Brain microvascular endothelial cell (primary cell): Measurements from ENCODE around the gene MAGEA11.
"Not testable (repeated sequence)": the region's sequence is repeated elsewhere in the genome, so short reads cannot be mapped to it uniquely, and the experiment has no call there.

Experiments used
- DNase-seq: peaks from one replicate; pipeline ENCODE4 v3.0.0-alpha.2; 2020
- H3K27ac ChIP-seq: fragments of 250-450 bp; sonication (Bioruptor Pico); 2 replicates; pipeline ENCODE4 v1.5.1; 2020; ENCODE audit warnings: mild to moderate bottlenecking, moderate library complexity
- H3K27me3 ChIP-seq: fragments of 250-450 bp; sonication (Bioruptor Pico); replicated peaks from 2 replicates; pipeline ENCODE4 v1.5.1; 2020; ENCODE audit warnings: mild to moderate bottlenecking
- H3K36me3 ChIP-seq: fragments of 250-450 bp; sonication (Bioruptor Pico); replicated peaks from 2 replicates; pipeline ENCODE4 v1.5.1; 2020; ENCODE audit warnings: mild to moderate bottlenecking
- H3K4me3 ChIP-seq: 2 replicates; pipeline ENCODE4 v1.5.1; 2011; ENCODE audit warnings: low read depth, mild to moderate bottlenecking, control low read depth, low read length, moderate library complexity
- CTCF ChIP-seq: IDR thresholded peaks from 2 replicates; pipeline ENCODE4 v1.5.1; 2011; ENCODE audit warnings: low read depth, mild to moderate bottlenecking, moderate library complexity, low read length, control low read depth, inconsistent platforms; ENCODE audit errors: missing control alignments
- in situ Hi-C: cut with HindIII; loops from 2 replicates; pipeline ENCODE4 v1.10.0; 2017; ENCODE audit warnings: low sequenced_read_pairs, low pct_ligation_motif_present

Gene MAGEA11

GRCh38 chrX:149746390-149747007 lies 34.6 kb downstream of the MAGEA11 start:
- DNase-seq, H3K27ac ChIP-seq, H3K27me3 ChIP-seq, H3K4me3 ChIP-seq, H3K36me3 ChIP-seq, in situ Hi-C loops: not testable (repeated sequence)

GRCh38 chrX:149757206-149758067 lies 45.6 kb downstream of the MAGEA11 start:
- DNase-seq, result no peak
- in situ Hi-C loops, result no loop called here
- Histone ChIP-seq H3K4me3 (no peak overlapping the region), H3K36me3 (no peaks in the 10 kb centered on the region), H3K27me3 (no peaks in the 10 kb centered on the region), H3K27ac (no peak overlapping the region)
- no peak for TF ChIP-seq CTCF

- Histone ChIP-seq H3K4me3 (no peak overlapping the region), H3K36me3 (no peaks in the 10 kb centered on the region), H3K27me3 (no peaks in the 10 kb centered on the region), H3K27ac (no peak overlapping the region)
- no peak for TF ChIP-seq CTCF
- in situ Hi-C loops, result no loop called here
- no peak for DNase-seq
Observed at GRCh38 chrX:149758068-149758714, 46.3 kb downstream of the MAGEA11 start.

GRCh38 chrX:149758715-149759078 lies 46.8 kb downstream of the MAGEA11 start:
- H3K4me3 ChIP-seq, H3K27ac ChIP-seq, in situ Hi-C loops, H3K36me3 ChIP-seq, H3K27me3 ChIP-seq, DNase-seq: not testable (repeated sequence)

GRCh38 chrX:149759824-149760223 lies 48.0 kb downstream of the MAGEA11 start:
- in situ Hi-C loops, result no loop called here
- Histone ChIP-seq H3K4me3 (no peak overlapping the region), H3K36me3 (no peaks in the 10 kb centered on the region), H3K27me3 (no peaks in the 10 kb centered on the region), H3K27ac (no peak overlapping the region)
- no peak for DNase-seq
- TF ChIP-seq CTCF, result no peak

- no peaks in the 10 kb centered on the region for H3K36me3 ChIP-seq
- H3K27ac ChIP-seq, result no peak overlapping the region
- H3K27me3 ChIP-seq, result no peaks in the 10 kb centered on the region
- in situ Hi-C loops, result no loop called here
- TF ChIP-seq CTCF, result no peak
- H3K4me3 ChIP-seq, result no peak overlapping the region
- DNase-seq, result no peak
Observed at GRCh38 chrX:149760965-149761364, 49.1 kb downstream of the MAGEA11 start.

GRCh38 chrX:149761858-149762674 lies 50.2 kb downstream of the MAGEA11 start:
- H3K27me3 ChIP-seq, H3K36me3 ChIP-seq, DNase-seq, H3K4me3 ChIP-seq, in situ Hi-C loops, H3K27ac ChIP-seq: not testable (repeated sequence)
